PFSK-1 (cell line): ENCODE data around the gene KCNJ8.

Experiments
- POLR2AphosphoS5 ChIP-seq: IDR thresholded peaks from 2 replicates; pipeline ENCODE4 v1.6.1; 2012; ENCODE audit warnings: low read depth, mild to moderate bottlenecking, control low read depth, low read length, moderate library complexity
- SIN3A ChIP-seq: IDR thresholded peaks from 2 replicates; pipeline ENCODE4 v1.6.1; 2012; ENCODE audit warnings: mild to moderate bottlenecking, low read length, moderate library complexity, borderline replicate concordance; ENCODE audit not compliant: insufficient read depth

DNA sequence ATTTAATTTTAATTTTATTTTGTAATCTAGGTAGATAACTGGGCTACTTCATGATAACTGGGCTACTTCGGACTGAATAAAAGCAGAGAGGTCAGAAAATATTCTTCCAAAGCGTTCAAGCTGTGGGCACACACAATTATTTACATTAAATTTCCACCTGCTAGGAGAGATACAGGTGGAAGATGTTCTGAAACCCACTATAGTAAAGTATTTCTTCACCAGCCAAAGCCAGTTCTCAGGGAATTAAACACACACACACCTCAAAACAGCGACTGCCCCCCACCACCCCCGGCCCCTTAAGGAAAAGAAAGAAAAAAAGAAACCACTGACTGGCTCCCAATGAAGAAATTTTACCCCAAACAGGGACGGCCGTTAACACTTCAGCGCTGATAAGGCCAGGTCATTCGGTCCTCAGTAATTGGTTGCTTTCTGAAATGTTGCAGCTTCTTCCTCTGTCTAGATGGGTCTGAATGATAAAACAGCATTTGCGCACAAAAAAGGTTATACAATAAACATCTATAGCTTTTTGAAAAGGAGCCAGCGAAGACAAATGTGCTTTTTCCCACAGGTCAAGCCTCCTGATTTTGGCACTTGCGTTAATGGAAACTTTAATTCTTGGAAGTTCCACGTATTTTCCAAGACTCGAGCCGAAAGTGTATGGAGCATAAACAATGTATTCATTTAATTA is 771 bp upstream of the KCNJ8 start:
- no peak for TF ChIP-seq POLR2AphosphoS5
- TF ChIP-seq SIN3A = no peak
